ENCODE measurements around the gene DNAJA4.
A peak's percentile ranks its signal among the peaks of the same experiment; 100 is the strongest.

DNAJA4 gene

GRCh38 chr15:78280319-78281072 lies 16.1 kb downstream of the DNAJA4 start:
- Histone ChIP-seq H3K36me3 (ENCODE audit: control insufficient read depth, insufficient read depth, low read length) (peaks cover 32% of the 10 kb centered on the region), H3K4me1 (ENCODE audit: control insufficient read depth, insufficient read depth, low read length, poor library complexity, severe bottlenecking) (no peaks in the 10 kb centered on the region), H3K9me3 (ENCODE audit: control insufficient read depth, low read length) (no peaks in the 10 kb centered on the region), H3K4me3 (ENCODE audit: extremely low read depth, insufficient read depth, low read length, poor library complexity, severe bottlenecking) (no peak overlapping the region), H3K27ac (ENCODE audit: low read depth, low read length, severe bottlenecking) (no peak overlapping the region)
- WGBS, 2 experiments (ENCODE audit: insufficient coverage in 2 of 2), result 96 to 97% methylated on average over 13 of the region's 13 CpGs

DNA sequence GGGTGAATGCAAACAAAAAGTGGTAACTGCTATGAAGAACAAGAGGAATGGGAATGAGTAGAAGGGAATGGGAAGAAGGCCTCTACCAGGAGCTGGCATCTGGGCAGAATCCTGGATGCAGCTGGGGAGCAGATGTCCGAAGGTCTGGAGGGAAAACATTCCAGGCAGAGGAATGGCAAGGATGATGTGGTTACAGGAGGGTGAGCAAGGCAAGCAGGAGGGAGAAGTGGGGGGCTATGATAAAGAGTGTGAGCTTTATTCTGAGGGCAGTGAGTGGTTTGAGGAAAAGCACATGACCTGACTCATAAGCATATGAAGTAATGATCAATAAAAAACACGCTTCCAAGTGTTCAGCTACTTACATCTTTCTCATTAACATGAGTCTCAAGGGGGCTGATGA lies 18.0 kb downstream of the DNAJA4 start:
- Histone ChIP-seq H3K9me3 (ENCODE audit: control insufficient read depth, low read length) (no peaks in the 10 kb centered on the region), H3K4me3 (ENCODE audit: extremely low read depth, insufficient read depth, low read length, poor library complexity, severe bottlenecking) (no peak overlapping the region), H3K27ac (ENCODE audit: low read depth, low read length, severe bottlenecking) (no peak overlapping the region), H3K4me1 (ENCODE audit: control insufficient read depth, insufficient read depth, low read length, poor library complexity, severe bottlenecking) (no peaks in the 10 kb centered on the region), H3K36me3 (ENCODE audit: control insufficient read depth, insufficient read depth, low read length) (peaks cover 49% of the 10 kb centered on the region)
- WGBS, 2 experiments (ENCODE audit: insufficient coverage in 2 of 2), result 100% methylated on average over 1 to 2 of the region's 2 CpGs

DNA sequence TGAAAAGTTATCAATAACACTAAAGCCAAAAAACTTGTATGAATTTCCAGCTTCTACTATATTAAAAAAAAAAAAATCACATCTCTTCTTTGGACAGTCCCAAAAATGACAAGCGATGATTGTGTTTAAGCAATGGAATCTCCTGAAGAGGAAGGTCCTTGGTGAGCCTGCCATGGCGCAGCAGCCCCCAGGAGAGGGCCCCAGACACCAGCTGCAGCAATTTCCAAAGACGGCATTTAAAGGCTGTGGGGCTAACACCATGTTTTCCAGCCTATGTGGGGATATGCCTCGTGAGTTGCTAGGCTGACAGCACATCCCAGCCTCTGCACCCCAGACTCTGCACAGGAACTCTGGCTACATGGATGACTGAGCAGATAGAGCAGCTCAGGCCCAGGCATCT lies 20.4 kb downstream of the DNAJA4 start:
- H3K4me3 ChIP-seq (ENCODE audit: extremely low read depth, insufficient read depth, low read length, poor library complexity, severe bottlenecking), result no peak overlapping the region
- H3K4me1 ChIP-seq (ENCODE audit: control insufficient read depth, insufficient read depth, low read length, poor library complexity, severe bottlenecking), result no peaks in the 10 kb centered on the region
- WGBS, 2 experiments (ENCODE audit: insufficient coverage in 2 of 2), result 71 to 91% methylated on average over 1 to 4 of the region's 4 CpGs
- no peak overlapping the region for H3K27ac ChIP-seq (ENCODE audit: low read depth, low read length, severe bottlenecking)
- H3K9me3 ChIP-seq (ENCODE audit: control insufficient read depth, low read length), result no peaks in the 10 kb centered on the region
- peaks cover 68% of the 10 kb centered on the region for H3K36me3 ChIP-seq (ENCODE audit: control insufficient read depth, insufficient read depth, low read length)

DNA sequence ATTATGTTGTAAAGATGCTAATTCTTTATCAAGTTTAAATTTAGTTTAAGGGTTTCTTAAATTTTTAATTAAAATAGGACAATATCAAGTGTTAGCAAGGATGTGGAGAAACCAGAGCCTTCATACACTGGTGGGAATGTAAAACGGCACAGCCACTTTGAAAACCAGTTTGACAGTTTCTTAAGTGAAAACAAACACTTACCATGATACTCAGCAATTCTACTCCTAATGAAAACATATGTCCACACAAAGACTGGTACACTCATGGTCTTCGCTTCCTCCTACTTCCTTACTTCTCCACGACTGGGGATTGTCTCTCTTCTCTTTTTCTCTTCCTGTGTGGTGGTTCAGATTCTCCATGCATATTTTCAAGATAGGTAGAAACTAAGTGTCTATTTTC lies 25.9 kb downstream of the DNAJA4 start:
- H3K4me3 ChIP-seq (ENCODE audit: extremely low read depth, insufficient read depth, low read length, poor library complexity, severe bottlenecking), result no peak overlapping the region
- H3K4me1 ChIP-seq (ENCODE audit: control insufficient read depth, insufficient read depth, low read length, poor library complexity, severe bottlenecking), result no peaks in the 10 kb centered on the region
- H3K27ac ChIP-seq (ENCODE audit: low read depth, low read length, severe bottlenecking), result no peak overlapping the region
- 92 to 100% methylated on average over 1 to 2 of the region's 3 CpGs for WGBS, 2 experiments (ENCODE audit: insufficient coverage in 2 of 2)
- H3K9me3 ChIP-seq (ENCODE audit: control insufficient read depth, low read length), result no peaks in the 10 kb centered on the region
- peaks cover 74% of the 10 kb centered on the region for H3K36me3 ChIP-seq (ENCODE audit: control insufficient read depth, insufficient read depth, low read length)

DNA sequence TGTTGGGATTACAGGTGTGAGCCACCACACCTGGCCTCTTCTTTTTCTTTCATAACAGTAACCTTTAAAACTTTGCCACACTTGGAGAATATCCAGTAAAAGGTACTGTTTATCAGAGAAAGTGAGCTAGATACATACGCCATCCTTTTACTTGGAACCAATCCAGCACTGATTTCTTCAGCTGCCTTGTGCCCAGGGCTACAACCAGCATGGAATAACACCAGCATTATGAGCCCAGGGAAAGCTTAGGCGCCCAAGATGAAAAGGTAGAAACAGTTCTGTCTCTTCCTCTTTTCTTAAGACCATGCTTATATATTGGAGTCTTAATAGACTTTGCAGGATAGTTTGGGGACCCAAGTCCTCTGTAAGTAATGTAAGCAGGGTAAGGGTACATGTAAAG lies 26.7 kb downstream of the DNAJA4 start:
- Histone ChIP-seq H3K36me3 (ENCODE audit: control insufficient read depth, insufficient read depth, low read length) (peaks cover 73% of the 10 kb centered on the region), H3K4me1 (ENCODE audit: control insufficient read depth, insufficient read depth, low read length, poor library complexity, severe bottlenecking) (no peaks in the 10 kb centered on the region), H3K27ac (ENCODE audit: low read depth, low read length, severe bottlenecking) (no peak overlapping the region), H3K4me3 (ENCODE audit: extremely low read depth, insufficient read depth, low read length, poor library complexity, severe bottlenecking) (no peak overlapping the region), H3K9me3 (ENCODE audit: control insufficient read depth, low read length) (no peaks in the 10 kb centered on the region)
- WGBS, 2 experiments (ENCODE audit: insufficient coverage in 2 of 2), result 45 to 92% methylated on average over 1 to 2 of the region's 2 CpGs

- H3K36me3 ChIP-seq (ENCODE audit: control insufficient read depth, insufficient read depth, low read length), result peaks cover 66% of the 10 kb centered on the region
- no peak overlapping the region for H3K27ac ChIP-seq (ENCODE audit: low read depth, low read length, severe bottlenecking)
- WGBS, 2 experiments (ENCODE audit: insufficient coverage in 2 of 2), result 93 to 100% methylated on average over 2 of the region's 2 CpGs
- H3K4me3 ChIP-seq (ENCODE audit: extremely low read depth, insufficient read depth, low read length, poor library complexity, severe bottlenecking), result no peak overlapping the region
- no peaks in the 10 kb centered on the region for H3K4me1 ChIP-seq (ENCODE audit: control insufficient read depth, insufficient read depth, low read length, poor library complexity, severe bottlenecking)
- no peaks in the 10 kb centered on the region for H3K9me3 ChIP-seq (ENCODE audit: control insufficient read depth, low read length)
These were observed 27.3 kb downstream of the DNAJA4 start for GRCh38 chr15:78291698-78292097.

DNA sequence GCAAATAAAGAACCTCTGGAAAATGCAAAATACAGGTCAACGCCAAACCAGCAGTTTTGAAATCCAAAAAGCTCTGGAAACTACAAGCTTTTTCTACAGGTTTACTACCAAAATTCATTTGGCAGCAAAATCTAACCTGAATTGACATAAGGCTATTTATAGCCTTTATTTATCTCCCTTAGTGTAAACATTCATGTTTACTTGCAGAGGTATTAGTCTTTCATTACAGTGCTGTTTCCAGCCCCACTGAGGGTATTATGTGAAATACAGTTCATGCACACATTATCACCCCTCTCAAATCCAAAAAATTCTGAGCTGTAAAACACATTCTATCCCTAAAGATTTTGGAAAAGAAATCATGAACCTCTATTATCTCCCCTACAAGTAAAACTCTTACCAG lies 27.9 kb downstream of the DNAJA4 start:
- no peak overlapping the region for H3K27ac ChIP-seq (ENCODE audit: low read depth, low read length, severe bottlenecking)
- peaks cover 61% of the 10 kb centered on the region for H3K36me3 ChIP-seq (ENCODE audit: control insufficient read depth, insufficient read depth, low read length)
- H3K4me3 ChIP-seq (ENCODE audit: extremely low read depth, insufficient read depth, low read length, poor library complexity, severe bottlenecking), result no peak overlapping the region
- H3K9me3 ChIP-seq (ENCODE audit: control insufficient read depth, low read length), result no peaks in the 10 kb centered on the region
- 83 to 100% methylated on average over 1 of the region's 1 CpG for WGBS, 2 experiments (ENCODE audit: insufficient coverage in 2 of 2)
- H3K4me1 ChIP-seq (ENCODE audit: control insufficient read depth, insufficient read depth, low read length, poor library complexity, severe bottlenecking), result no peaks in the 10 kb centered on the region

DNA sequence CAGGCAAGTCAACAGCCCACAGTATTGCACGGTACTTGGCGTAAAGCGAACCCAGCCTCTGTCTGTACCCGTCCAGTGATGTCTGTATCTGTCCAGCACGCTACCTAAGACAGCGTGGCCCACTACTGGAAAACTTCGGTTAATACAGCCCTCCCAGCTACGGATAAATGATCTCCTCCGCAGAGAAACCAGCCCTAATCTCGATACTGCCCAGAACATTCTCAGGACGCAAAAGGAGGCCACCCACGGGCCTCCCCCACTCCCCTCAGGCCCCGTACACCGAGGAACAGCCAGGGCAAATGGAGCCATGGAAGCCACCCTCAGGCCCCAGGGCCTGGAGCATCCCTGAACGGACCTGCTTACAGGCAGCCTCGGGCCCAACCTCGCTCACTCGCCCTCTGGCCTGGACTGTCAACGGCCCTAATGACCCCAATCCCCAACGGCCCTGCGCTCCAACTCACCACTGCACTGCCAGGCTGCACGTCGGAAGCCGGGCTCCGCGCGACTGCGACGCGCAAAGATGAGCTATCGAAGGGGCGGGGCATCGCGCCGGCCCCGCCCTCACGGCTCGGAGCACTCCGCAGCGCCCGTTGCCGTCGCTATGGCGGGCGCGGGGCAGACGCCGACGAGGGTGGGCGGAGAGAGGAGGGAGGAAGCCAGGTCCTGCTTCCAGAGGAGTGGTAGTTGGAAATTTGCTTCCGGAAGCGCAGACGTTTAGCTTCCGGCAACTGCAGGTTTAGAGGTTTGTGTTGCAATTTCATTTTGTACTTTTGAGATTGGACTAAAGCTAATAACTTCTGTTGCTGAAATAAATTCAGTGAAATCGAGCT lies 35.0 kb downstream of the DNAJA4 start, which contains the start of gene SKIC8:
TSS of gene SKIC8 (minus strand) at position 509 of the 830 bp plus-strand sequence. CDS start 3,923 bp downstream, outside the sequence.
- H3K4me3 ChIP-seq (ENCODE audit: extremely low read depth, insufficient read depth, low read length, poor library complexity, severe bottlenecking), result peak within 1 kb of the TSS; percentile 97
- H3K36me3 ChIP-seq (ENCODE audit: control insufficient read depth, insufficient read depth, low read length), result peaks cover 12% of the 10 kb centered on the region
- peaks cover 16% of the 10 kb centered on the region for H3K4me1 ChIP-seq (ENCODE audit: control insufficient read depth, insufficient read depth, low read length, poor library complexity, severe bottlenecking)
- peak within 1 kb of the TSS; percentile 87 for H3K27ac ChIP-seq (ENCODE audit: low read depth, low read length, severe bottlenecking)
- H3K9me3 ChIP-seq (ENCODE audit: control insufficient read depth, low read length), result no peaks in the 10 kb centered on the region
- WGBS, 2 experiments (ENCODE audit: insufficient coverage in 2 of 2), result 0 to 1% methylated on average over 38 to 39 of the region's 55 CpGs

- Histone ChIP-seq H3K4me3 (ENCODE audit: extremely low read depth, insufficient read depth, low read length, poor library complexity, severe bottlenecking) (no peak overlapping the region), H3K9me3 (ENCODE audit: control insufficient read depth, low read length) (no peaks in the 10 kb centered on the region), H3K36me3 (ENCODE audit: control insufficient read depth, insufficient read depth, low read length) (no peaks in the 10 kb centered on the region), H3K27ac (ENCODE audit: low read depth, low read length, severe bottlenecking) (no peak overlapping the region), H3K4me1 (ENCODE audit: control insufficient read depth, insufficient read depth, low read length, poor library complexity, severe bottlenecking) (peaks cover 24% of the 10 kb centered on the region)
These were observed 37.0 kb downstream of the DNAJA4 start for GRCh38 chr15:78301326-78301725.

- peaks cover 29% of the 10 kb centered on the region for H3K4me1 ChIP-seq (ENCODE audit: control insufficient read depth, insufficient read depth, low read length, poor library complexity, severe bottlenecking)
- no peaks in the 10 kb centered on the region for H3K36me3 ChIP-seq (ENCODE audit: control insufficient read depth, insufficient read depth, low read length)
- H3K4me3 ChIP-seq (ENCODE audit: extremely low read depth, insufficient read depth, low read length, poor library complexity, severe bottlenecking), result no peak overlapping the region
- WGBS, 2 experiments (ENCODE audit: insufficient coverage in 2 of 2), result 80 to 83% methylated on average over 1 of the region's 3 CpGs
- no peaks in the 10 kb centered on the region for H3K9me3 ChIP-seq (ENCODE audit: control insufficient read depth, low read length)
- H3K27ac ChIP-seq (ENCODE audit: low read depth, low read length, severe bottlenecking), result no peak overlapping the region
These were observed 37.5 kb downstream of the DNAJA4 start for GRCh38 chr15:78301828-78302227.
